ENCODE data around the gene ADGRV1. TPM values are rescaled to one million over a fixed set of nuclear protein-coding genes. Genes with fewer than 3 reads are reported as not detected.
"Not testable (repeated sequence)": the region's sequence is repeated elsewhere in the genome, so short reads cannot be mapped to it uniquely, and the experiment has no call there.

The ADGRV1 gene
- total and polyA plus RNA-seq, 9 of the 15 experiments (the other 6 are each of a cell fraction or from before 2014, with no cell fraction given), result 21.7 to 156 (median 58.2) TPM

DNA sequence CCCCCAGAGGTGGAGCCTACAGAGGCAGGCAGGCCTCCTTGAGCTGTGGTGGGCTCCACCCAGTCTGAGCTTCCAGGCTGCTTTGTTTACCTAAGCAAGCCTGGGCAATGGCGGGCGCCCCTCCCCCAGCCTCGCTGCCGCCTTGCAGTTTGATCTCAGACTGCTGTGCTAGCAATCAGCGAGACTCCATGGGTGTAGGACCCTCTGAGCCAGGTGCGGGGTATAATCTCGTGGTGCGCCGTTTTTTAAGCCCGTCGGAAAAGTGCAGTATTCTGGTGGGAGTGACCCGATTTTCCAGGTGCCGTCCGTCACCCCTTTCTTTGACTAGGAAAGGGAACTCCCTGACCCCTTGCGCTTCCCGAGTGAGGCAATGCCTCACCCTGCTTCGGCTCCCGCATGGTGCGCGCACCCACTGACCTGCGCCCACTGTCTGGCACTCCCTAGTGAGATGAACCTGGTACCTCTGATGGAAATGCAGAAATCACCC lies 109.5 kb downstream of the ADGRV1 start:
- H3K79me2 ChIP-seq (ENCODE audit: control insufficient read depth, insufficient read depth, low read length), result peaks cover 50% of the 10 kb centered on the region
- ATAC-seq; H3K9ac ChIP-seq (ENCODE audit: insufficient read depth in 1 of 2, low read depth in 2 of 2, low read length in 2 of 2); H3K9me3 ChIP-seq (replicated peaks; ENCODE audit: control insufficient read depth, insufficient read depth, low read depth, low read length); H4K20me1 ChIP-seq (replicated peaks; ENCODE audit: control insufficient read depth, insufficient read depth, low read length); H3K4me3 ChIP-seq; BruUV-seq (replicated peaks); FAIRE-seq; intact Hi-C loops (cut with micrococcal nuclease); H3K4me2 ChIP-seq (ENCODE audit: insufficient read depth, low read length); H3K27ac ChIP-seq (ENCODE audit: extremely low read depth, low read depth, low read length); in situ Hi-C loops (cut with MboI); DNase-seq (ENCODE audit: extremely low read depth in 1 of 4, low spot score in 3 of 4); H3K4me1 ChIP-seq (replicated peaks in 1 of 2; ENCODE audit: control insufficient read depth in 2 of 2, insufficient read depth in 2 of 2, low read length in 2 of 2); CTCF ChIA-PET (ENCODE audit: low intra/inter-chr PET ratio); H2AFZ ChIP-seq (ENCODE audit: low read depth, low read length); H3K27me3 ChIP-seq (ENCODE audit: control insufficient read depth in 2 of 2, insufficient read depth in 2 of 2, low read length in 2 of 2); POLR2A ChIA-PET; H3K9me1 ChIP-seq (ENCODE audit: control insufficient read depth, insufficient read depth, low read length): not testable (repeated sequence)
- TF ChIP-seq CC2D1A (IDR thresholded peaks at IDR 0.05), result 0 out of 2 replicates have a peak, but pooled peaks have one; percentile 23
- peaks cover 32% of the 10 kb centered on the region; the same call in 2 of the 3 replicates for H3K36me3 ChIP-seq (ENCODE audit: control insufficient read depth, insufficient read depth, low read length)
- WGBS (ENCODE audit: insufficient coverage, low coverage, missing lambda C conversion rate), result 59% methylated on average over 9 of the region's 21 CpGs

DNA sequence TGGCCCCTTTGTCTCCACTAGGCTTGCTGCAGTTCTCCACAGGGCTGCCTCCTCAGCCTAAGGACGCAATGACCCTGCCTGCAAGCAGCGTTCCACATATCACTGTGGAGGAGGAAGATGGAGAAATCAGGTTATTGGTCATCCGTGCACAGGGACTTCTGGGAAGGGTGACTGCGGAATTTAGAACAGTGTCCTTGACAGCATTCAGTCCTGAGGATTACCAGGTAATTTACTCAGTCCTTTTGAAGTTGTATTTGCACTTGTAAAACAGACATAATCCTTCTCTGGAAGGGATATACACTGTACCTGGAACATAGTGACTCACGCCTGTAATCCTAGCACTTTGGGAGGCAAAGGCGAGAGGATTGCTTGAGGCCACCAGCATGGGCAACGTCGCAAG lies 116.6 kb downstream of the ADGRV1 start:
- no peak for DNase-seq (ENCODE audit: extremely low read depth in 1 of 4, low spot score in 3 of 4)
- FAIRE-seq, result no peak
- Histone ChIP-seq H3K79me2 (ENCODE audit: control insufficient read depth, insufficient read depth, low read length) (peaks cover 39% of the 10 kb centered on the region), H3K9me1 (ENCODE audit: control insufficient read depth, insufficient read depth, low read length) (no peaks in the 10 kb centered on the region), H2AFZ (ENCODE audit: low read depth, low read length) (no peak overlapping the region), H3K4me3 (no peak overlapping the region), H3K9ac (ENCODE audit: insufficient read depth in 1 of 2, low read depth in 2 of 2, low read length in 2 of 2) (no peak overlapping the region; a peak in 1 of 4 replicates), H3K9me3 (replicated peaks; ENCODE audit: control insufficient read depth, insufficient read depth, low read depth, low read length) (no peaks in the 10 kb centered on the region), H4K20me1 (replicated peaks; ENCODE audit: control insufficient read depth, insufficient read depth, low read length) (no peaks in the 10 kb centered on the region), H3K4me1 (replicated peaks in 1 of 2; ENCODE audit: control insufficient read depth in 2 of 2, insufficient read depth in 2 of 2, low read length in 2 of 2) (peaks cover 0 to 7% of the 10 kb centered on the region in 2 experiments; a peak in 3 of 5 replicates), H3K27ac (ENCODE audit: extremely low read depth, low read depth, low read length) (no peak overlapping the region), H3K36me3 (ENCODE audit: control insufficient read depth, insufficient read depth, low read length) (peaks cover 87% of the 10 kb centered on the region), H3K4me2 (ENCODE audit: insufficient read depth, low read length) (no peak overlapping the region), H3K27me3 (ENCODE audit: control insufficient read depth in 2 of 2, insufficient read depth in 2 of 2, low read length in 2 of 2) (no peaks in the 10 kb centered on the region)
- BruUV-seq (replicated peaks), result no TSS peak
- in situ Hi-C loops (cut with MboI) (no loop called here), intact Hi-C loops (cut with micrococcal nuclease) (no loop called here)
- 87% methylated on average over 8 of the region's 8 CpGs for WGBS (ENCODE audit: insufficient coverage, low coverage, missing lambda C conversion rate)
- POLR2A ChIA-PET, result interaction anchor here (1.4 kb wide), 1 partner anchor 8 kb away, joined by 4 read pairs; no protein-coding TSS in a partner anchor
- no peak; the same call in 2 of the 3 replicates for ATAC-seq
- CTCF ChIA-PET (ENCODE audit: low intra/inter-chr PET ratio), result no interaction called here
- TF ChIP-seq MAZ (CRISPR knock-in tag; conservative IDR thresholded peaks at IDR 0.05 in 1 of 2, IDR thresholded peaks at IDR 0.05 in 1 of 2) (no peak), ZNF133 (CRISPR knock-in tag; IDR thresholded peaks at IDR 0.05) (no peak), FOXA1 (IDR thresholded peaks at IDR 0.05; ENCODE audit: borderline replicate concordance) (no peak)

Measured in K562 (cell line).